Stimulated activated CD4-positive, alpha-beta T cell treated with anti-CD3 and anti-CD28 coated beads, Interleukin-4, amount 100 ng/mL, for 48 hours (primary cell): ENCODE data around the gene VGLL3.

Source experiments
- DNase-seq, 2 donors: peaks; one replicate each; pipeline ENCODE4 v3.0.0-alpha.2; 2020; ENCODE audit warnings: low read depth in 2 of 2

Gene VGLL3

DNA sequence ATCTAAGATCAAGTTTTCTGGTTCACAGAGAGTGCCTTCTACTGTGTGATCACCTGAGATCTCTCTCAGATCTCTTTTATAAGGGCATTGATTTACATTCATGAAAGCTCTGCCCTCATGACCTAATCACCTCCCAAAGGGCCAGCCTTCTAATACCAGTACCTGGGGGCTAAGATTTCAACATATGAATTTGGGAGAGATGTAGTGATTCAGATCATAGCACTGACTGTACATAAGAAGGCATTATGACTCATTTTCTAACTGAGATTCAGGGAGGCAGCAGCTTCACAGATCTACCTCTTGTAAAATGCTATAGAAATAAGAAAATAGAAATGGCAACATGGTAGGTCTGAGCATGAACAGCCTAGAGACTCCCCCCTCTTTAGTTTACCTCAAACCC is 39.6 kb downstream of the VGLL3 start:
- DNase-seq = no peak

- DNase-seq = no peak
Measured at GRCh38 chr3:86950717-86951116, 40.2 kb downstream of the VGLL3 start.

DNA sequence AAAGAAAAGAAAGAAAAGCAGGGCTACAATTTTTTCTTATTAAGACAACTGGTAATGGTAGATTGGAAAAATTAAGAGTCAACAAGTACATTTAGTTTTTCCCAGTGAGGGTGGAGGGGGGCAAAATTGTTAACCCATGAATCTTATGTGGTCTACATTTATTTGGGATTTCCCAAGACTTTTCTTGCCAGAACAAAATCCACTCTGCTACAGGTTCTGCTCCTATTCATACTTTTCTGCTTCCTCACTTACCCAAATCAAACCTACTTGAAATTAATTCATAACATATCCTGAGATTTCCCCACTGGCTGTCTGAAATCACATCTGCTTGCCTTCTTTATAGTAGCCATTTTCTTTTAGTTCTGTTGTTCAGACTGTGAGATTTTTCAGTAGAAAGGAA is 41.1 kb downstream of the VGLL3 start:
- DNase-seq = no peak

DNA sequence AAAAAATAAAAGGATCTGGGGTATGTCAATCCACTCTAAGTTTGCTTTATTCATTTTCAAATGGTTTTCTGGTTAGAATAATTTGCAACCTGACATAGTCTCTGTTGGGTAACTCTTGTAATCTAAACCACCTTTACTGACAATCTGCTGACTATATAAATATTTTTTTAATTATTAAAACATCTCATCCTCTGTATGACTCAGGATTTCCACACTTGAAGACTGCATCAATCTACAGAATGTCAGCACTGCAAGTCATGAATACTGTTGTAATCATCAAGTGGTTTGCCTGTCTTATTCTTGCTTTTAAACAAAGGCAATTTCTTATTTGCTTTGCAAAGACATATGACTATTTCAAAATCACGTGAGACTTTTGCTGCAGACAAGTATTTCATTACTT is 42.1 kb downstream of the VGLL3 start:
- DNase-seq = no peak

GRCh38 chr3:86942206-86942605 is 48.7 kb downstream of the VGLL3 start:
- DNase-seq = no peak

- DNase-seq = no peak
Measured at GRCh38 chr3:86938416-86939105, 52.4 kb downstream of the VGLL3 start.

- no peak for DNase-seq
Measured at GRCh38 chr3:86937306-86937791, 53.6 kb downstream of the VGLL3 start.

- no peak for DNase-seq
Measured at GRCh38 chr3:86934851-86935250, 56.1 kb downstream of the VGLL3 start.

- DNase-seq = no peak
Measured at GRCh38 chr3:86930831-86931230, 60.1 kb downstream of the VGLL3 start.

DNA sequence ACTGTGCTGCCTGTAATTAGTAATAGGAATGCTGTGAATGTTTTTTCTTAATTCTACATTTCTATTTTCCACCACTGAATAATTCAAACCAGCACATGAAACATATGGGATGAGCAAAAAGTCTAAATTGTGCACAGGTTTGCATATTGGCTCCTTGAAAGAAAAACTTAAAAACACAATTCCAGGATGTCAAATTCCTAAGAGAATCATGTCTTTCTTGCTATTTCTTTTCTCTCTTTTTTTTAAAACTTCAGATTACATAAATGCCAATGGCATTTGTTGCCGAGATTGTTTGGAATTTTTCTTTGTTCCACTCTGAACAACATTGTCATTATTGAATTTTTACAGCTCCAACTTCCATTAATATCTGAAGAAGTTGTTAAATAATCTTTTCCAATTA is 60.8 kb downstream of the VGLL3 start:
- DNase-seq = no peak

- no peak for DNase-seq
Measured at GRCh38 chr3:86929046-86929445, 61.9 kb downstream of the VGLL3 start.

DNA sequence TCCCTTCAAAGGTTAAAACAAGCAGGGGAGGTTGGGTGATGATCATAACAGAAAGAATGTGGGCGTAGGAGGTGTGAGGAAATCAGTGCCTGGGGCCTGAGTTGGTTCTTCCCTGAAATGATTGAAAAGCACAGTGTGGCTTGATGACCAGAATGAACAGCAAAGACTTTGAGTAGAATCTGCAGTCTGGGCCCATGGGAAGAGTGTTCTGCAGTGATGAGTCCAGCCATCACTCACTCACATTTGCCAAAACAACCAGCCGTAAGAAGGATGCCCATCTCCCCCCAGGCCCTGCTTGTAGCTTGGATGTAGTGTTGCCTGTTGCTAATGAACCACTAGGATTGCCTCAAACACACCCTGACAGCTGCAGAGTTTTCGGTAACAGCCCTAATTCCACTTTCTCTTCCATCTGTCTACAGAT is 67.9 kb downstream of the VGLL3 start:
- no peak for DNase-seq

DNA sequence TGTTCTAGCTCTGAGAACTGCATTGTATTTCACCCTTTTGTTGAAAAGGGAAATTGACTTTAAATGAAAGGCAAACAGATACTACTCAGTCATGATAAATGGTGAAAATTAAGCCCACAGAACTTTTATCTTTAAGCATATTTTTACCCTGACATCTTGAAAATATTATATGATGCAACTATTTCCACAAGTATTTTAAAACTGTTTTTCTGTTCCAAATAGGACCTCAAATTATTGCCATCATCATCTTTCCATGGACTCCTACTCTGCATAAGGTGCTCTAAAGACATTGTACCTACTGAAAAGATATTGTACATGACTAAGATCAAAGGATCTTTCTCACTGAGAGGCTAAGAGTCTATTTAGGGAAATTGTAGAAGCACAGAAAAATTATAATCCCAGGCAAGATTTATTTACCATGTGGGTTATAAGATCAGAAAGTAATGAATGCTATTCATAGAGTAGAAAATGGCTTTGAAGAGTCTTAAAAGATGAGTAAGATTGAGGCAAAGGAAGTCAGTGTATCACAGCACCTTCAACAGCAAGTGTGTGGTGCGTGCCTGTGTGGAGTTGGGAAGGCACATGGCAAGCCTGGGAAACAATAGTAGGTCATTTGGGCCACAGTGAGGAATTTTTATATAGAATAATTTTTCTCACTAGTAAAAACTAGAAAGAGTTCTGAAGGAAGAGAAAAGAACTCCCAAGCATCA is 68.8 kb downstream of the VGLL3 start:
- no peak for DNase-seq

DNA sequence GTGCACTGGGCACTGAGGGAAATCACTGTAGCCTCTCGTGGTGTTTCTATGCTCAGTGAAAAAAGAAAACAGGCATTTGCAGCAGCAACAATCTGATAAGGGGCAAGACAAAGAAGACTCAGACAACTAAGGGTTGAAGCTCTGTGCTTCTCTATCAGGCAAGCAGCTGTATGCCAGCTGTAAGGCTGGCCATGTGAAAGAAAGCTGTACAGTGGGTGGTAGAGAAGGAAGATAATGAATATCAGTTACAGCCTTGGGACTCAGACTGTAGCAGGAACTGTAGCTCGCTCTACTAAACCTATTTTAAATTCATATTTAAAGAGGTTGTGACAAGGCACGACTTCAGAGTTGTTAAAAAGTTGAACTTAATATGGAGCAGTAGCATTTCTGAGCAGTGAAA is 76.3 kb downstream of the VGLL3 start:
- DNase-seq = no peak

- no peak for DNase-seq
Measured at GRCh38 chr3:86913160-86913559, 77.8 kb downstream of the VGLL3 start.

DNA sequence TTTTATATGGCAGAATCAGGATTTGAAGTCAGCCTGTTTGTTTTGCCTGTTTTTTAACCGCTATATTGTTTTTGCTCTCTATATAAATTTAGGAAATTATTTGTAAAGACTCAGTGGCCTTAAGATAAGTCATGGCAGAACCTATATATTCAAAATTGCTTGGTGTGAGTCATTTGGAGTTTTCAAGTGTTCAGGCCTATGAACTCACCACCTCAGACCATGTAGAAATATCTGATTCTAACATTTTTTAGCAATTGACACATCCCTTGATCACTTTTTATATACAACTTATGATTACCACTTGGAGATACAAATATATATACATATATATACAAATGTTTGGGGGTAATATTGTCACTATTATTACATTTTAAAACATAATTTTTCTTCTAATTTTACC is 95.7 kb downstream of the VGLL3 start:
- DNase-seq = no peak

DNA sequence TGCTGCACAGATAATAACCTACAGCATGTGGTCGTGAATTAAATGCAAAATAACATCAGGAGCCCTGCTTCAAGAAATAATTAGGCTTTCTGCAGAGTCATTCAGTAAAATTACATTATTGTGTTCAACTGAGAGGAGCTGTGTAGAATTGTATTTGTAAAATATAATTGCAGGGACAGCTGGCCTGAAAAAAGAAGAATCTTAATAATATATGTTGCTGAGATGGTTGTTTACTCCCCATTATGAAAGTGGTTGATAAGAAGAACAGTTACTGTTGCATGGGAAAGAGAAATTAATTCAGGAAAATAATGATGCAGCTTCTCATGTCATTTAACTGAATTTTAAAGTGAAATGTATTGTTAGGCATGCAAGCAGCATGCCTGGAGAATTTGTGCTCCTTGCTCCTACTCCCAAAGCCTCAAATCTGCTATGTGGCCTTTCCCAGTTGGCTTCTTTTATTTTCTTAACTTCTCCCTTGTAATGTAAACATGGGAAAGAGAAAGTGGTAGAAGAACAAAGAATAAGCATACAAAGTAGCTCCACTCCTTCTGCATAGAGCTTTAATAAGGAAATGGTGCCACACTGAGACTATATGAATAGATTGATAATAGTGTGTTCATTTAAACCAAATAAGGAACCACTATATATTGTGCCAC is 100.1 kb downstream of the VGLL3 start:
- DNase-seq = no peak
